ENCODE measurements around the gene NSD1.

DNA sequence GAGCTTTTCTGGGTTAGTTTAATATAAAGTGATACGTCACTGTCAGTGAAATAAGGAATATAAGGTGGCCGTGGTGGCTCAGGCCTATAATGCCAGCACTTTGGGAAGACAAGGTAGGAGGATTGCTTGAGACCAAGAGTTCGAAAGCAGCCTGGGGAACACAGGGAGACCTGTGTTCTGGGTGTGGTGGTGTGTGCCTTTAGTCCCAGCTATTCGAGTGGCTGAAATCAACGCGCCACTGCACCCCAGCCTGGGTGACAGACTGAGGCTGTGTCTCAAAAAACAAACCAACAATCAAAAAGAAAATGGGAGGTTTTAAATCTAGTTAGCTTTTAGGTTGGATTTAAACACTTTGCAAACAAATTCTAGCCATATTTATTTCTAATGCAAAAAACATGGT, 53.1 kb downstream of the NSD1 start:
- TF ChIP-seq, protein P1, sequence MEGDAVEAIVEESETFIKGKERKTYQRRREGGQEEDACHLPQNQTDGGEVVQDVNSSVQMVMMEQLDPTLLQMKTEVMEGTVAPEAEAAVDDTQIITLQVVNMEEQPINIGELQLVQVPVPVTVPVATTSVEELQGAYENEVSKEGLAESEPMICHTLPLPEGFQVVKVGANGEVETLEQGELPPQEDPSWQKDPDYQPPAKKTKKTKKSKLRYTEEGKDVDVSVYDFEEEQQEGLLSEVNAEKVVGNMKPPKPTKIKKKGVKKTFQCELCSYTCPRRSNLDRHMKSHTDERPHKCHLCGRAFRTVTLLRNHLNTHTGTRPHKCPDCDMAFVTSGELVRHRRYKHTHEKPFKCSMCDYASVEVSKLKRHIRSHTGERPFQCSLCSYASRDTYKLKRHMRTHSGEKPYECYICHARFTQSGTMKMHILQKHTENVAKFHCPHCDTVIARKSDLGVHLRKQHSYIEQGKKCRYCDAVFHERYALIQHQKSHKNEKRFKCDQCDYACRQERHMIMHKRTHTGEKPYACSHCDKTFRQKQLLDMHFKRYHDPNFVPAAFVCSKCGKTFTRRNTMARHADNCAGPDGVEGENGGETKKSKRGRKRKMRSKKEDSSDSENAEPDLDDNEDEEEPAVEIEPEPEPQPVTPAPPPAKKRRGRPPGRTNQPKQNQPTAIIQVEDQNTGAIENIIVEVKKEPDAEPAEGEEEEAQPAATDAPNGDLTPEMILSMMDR (IDR thresholded peaks at IDR 0.05): no peak
- no peak for TF ChIP-seq POLR2AphosphoS5 (IDR thresholded peaks at IDR 0.05; ENCODE audit: insufficient read depth in 1 of 2, low read depth in 1 of 2)

Data from vagina (tissue), 2 donors.